GM21717 (cell line): ENCODE data around the gene ZNF710.

Experiments
- ATAC-seq: cut with Tn5 transposase; IDR thresholded peaks from one replicate; pipeline ENCODE4 v1.9.1; 2021; ENCODE audit warnings: mild to moderate bottlenecking, moderate library complexity; ENCODE audit not compliant: unreplicated experiment

Gene ZNF710

DNA sequence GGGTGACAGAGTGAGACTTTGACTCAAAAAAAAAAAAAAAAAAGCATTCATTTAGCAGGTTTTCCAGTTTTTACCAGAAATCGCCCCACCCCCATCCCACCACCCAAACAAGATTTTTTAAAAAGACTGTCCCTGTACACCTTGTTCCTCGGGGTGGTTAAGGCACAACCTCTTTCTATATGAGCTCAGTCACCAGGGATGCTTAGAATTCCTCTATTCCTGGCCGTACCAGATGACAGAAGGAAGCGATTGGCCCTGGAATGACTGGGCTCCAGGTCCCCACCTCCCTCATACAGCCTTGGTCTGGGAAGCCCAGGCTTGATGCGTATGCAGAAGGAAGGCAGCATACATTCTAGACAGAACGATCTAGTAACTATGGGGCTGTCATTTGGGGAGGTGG, 75.6 kb downstream of the ZNF710 start:
- ATAC-seq, result no peak

DNA sequence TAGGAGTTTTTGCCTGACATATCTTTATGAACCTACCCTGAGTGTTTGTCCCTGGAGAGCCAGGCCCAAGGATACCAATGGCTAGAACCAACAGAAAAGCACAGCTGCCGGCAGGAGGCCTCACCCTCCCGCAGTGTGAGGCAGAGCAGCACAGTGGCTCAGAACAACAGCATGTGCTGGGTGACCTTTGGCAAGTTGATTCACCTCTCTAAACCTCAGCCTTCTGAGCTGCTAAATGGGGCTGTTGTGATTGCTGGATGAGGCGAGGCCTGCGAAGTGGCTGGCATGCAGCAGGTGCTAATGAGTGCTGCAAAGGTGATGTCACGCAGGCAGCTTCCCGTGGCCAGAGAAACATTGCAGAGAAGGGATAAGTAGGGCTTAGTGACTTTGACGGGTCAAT, 77.8 kb downstream of the ZNF710 start:
- no peak for ATAC-seq

DNA sequence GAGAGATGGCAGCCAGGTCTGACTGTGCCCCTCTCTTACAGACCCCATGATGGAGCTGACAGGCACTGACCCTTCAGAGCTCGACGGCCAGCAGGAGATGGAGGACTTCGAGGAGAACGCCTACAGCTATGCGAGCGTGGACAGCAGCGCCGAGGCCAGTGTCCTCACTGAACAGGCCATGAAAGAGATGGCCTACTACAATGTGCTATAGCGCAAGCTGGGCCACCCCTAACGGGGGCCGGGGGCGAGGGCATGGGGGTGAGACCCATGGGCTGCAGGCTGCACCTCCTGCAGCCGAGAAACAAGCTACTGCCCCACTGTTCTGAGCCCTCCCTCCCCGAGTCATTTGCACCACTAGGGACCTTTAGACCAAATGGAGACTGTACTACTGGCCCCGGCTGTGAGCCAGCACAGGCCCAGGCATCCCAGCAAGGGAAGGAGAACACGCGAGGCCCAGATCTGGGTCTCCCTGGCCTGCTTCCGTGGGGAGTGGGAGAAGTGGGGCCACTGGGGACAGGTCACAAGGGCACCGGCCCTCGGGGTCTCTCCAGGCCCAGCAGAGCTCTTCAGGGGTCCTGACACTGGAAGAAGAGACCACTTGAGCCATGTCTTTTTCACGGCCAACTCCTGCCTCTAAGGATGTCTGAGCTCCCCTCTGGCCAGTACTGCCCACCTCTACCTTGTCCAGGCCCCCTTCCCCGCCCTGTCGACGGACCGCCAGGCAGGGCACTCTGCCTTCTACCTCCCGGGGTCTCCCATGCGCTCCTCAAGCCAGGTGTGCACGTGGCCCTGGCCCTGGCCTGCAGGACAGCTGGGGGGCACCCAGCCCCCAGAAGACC, 78.7 kb downstream of the ZNF710 start:
- no peak for ATAC-seq

DNA sequence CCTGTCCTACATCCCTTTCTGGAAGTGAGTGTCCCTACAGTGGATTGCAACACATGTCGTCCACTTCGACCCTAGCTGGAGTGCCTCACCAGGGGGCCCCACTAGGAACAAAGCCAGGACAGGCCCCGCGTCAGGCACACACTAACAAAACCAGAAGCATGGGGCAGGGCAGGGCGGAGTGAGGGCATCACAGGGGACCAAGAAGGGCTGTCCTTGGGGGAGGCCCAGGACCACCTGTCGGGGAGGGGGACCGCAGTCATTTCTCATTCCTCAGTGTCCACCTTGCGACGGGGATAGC, 79.3 kb downstream of the ZNF710 start:
- ATAC-seq, result no peak

DNA sequence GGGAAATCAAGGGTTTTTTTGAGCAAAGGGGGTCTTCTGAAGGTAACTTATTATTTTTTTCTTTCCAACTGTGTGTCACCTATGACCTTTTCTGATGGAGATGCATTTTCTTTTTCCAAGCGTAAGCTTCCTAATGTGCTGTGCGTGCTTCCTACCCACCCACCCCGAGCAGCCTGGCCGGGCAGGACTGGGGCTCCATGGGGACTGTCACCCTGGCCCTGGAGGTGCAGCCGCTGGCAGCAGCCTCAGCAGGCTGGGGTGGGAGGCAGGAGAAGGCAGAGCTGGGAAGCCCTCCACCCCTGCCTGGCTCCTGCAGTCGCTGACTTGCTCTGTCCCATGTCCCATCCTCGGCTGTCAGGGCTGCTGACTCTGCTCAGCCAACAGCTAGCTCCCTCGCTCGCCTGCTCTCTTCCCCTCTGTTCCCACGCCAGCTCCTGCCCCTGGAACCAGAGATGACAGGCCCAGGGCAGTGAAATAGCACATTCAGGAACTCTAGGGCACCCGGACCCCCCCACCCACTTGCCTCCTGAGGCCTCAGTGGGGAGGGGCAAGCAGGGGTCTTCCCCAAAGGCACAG, 79.8 kb downstream of the ZNF710 start:
- ATAC-seq, result no peak

DNA sequence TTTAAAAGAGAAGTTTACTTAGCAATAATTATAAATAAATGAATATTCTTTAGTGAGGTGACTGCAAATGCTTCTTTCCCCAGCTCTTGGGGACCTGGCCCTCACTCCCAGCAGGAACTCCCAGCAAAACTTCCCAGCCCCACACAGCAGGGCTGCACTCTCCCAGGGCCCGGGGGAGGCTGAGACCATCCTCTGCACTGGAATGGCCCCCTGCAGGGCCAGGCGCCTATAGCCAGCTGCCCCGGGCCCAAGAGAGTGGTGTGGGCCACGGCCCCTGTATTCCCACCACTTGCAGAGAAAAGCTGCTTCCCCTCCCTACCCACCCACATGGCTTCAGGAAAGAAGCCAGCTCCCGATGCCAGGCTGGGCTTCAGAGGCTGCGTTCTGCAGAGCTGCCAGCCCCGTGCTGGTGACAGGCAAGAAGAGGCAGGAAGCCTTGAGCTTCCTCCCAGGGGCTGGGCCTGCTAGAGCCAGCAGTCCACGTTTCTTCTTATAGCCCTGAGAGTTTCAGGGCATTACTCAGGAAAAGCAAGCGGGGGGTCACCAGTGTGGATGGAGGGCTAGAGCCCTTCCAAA, 81.1 kb downstream of the ZNF710 start:
- no peak for ATAC-seq

DNA sequence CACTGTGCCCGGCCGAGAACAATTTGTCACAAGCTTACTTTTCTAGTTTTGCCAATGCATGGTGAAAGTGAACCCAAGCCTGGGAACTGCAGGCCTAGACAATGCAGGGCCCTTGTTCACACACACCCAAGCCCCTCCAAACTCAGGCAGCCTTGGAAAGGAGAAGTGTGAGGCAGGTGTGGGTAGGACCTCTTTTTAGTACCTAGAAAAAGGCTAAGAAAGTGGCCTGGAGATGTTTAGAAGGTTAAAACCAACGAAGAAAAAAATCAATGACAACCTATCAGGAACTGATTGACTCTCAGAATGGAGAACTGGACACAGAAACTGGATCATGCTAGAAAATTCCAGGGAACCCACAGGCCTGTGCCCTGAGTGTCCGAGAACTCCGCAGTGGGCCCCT, 82.3 kb downstream of the ZNF710 start:
- ATAC-seq, result no peak

DNA sequence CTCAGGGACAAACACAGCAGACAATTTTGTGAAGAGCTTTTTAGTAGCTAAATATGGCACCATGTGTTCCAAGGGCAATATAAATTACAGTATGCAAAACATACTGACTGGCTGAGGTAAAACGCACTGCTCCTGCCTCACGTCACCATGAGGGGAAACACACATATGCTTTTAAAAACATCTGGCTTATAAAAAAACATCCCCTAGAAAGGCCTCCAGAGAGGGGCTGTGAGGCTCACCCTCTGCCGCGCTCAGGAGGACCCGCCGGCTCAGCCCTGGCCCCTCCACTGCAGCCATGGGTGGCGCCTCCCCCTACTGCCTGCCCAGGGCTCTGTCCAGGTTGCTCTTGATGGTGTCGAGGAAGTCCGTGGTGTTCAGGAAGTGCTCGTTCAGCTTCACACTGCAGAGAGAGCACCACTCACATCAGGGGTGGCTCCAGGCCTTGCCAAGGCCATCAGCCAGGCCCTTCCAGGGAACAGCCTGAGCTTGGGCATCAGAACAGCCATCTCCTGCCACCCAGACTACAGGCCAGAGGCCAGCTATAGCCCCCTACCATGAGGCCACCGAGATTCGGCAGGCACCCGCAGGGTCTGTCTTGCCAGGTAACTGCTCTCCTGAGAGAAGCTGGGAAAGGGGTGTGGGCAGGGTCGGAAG, 83.0 kb downstream of the ZNF710 start:
- ATAC-seq, result no peak

DNA sequence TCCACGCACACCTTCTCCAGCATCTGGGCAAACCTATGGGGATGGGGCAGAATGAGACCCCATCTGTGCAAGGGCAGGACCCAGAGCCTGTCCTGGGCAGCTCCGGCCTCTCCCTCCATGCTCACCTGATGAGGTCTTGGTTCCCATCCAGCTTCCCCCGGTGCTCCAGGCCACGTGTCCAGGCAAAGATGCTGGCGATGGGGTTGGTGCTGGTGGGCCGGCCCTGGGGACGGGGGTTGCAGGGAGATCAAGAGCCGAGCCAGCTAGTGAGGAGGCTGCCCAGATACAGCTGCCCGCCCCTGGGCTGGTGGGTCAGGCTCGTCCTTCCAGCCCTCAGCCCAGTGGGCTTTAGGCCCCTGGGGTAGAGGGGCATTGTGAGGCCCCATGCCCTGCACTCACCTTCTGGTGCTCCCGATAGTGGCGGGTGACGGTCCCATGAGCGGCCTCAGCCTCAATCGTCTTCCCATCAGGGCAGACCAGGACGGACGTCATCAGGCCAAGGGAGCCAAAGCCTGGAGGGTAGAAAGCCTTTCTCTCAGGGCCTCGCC, 83.8 kb downstream of the ZNF710 start:
- no peak for ATAC-seq

DNA sequence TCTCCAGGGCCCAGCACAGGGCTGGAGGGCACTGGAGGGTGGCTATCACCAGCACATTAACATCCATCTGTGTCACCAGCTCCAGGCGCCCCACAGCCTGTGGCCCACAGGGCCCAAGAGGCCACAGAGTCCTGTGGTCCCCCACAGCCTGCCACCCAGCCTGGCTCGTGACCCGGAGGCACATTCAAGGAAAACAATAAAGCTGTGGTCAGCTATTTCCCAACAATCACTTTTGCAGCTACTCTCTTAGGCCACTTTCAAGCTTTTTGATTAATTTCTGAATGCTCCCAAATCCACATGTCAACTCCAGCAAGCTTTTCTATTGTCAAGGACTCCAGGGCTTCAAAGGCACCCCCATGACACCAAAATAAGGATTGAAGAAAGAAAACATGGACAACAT, 84.4 kb downstream of the ZNF710 start:
- ATAC-seq, result no peak

DNA sequence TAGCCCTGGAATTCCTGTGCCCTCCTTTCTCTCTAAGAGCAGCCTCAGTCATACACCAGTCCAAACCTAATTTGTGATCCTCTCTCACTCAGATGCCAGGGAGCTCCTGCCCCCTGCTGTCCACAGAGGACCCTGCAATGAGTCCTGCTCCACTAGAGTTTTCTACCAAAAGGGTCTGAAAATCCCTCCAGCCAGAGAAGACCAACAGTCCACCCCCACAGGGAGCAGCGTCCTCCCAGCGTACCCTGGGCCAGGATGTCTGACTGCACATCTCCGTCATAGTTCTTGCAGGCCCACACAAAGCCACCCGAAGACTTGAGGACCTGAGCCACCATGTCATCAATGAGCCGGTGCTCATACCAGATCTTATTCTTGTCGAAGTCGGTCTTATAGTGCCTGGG, 85.7 kb downstream of the ZNF710 start:
- ATAC-seq, result no peak

DNA sequence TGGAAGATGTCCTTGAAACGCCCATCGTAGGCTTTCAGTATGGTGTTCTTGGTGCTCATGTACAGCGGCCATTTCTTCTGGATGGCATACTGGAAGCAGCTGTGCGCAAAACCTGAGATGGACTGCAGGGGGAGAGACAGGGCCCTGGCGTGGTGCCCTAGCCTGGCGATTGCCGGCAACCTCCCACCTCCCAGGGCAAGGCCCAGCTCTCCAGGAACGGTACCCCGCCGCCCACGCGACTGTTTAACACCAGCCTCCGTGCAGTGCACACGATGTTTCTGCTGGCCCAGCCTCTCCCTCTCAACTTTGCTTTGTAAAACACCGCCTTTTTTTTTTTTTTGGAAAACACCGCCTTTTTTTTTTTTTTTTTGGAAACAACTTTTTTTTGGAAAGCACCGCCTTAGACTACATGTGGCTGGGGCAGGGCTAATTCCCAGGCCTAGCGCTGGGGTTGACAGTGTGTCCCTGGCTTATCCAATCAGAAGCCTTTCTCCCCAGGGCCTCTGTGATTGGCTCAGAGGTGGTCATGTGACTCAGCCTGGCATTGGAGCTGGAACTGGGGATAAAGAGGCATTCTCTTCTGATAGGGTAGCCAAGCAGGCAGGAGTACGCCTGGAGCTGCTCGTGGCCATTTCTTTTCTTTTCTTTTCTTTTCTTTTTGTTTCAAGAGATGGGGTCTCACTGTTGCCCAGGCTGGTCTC, 86.5 kb downstream of the ZNF710 start:
- no peak for ATAC-seq

DNA sequence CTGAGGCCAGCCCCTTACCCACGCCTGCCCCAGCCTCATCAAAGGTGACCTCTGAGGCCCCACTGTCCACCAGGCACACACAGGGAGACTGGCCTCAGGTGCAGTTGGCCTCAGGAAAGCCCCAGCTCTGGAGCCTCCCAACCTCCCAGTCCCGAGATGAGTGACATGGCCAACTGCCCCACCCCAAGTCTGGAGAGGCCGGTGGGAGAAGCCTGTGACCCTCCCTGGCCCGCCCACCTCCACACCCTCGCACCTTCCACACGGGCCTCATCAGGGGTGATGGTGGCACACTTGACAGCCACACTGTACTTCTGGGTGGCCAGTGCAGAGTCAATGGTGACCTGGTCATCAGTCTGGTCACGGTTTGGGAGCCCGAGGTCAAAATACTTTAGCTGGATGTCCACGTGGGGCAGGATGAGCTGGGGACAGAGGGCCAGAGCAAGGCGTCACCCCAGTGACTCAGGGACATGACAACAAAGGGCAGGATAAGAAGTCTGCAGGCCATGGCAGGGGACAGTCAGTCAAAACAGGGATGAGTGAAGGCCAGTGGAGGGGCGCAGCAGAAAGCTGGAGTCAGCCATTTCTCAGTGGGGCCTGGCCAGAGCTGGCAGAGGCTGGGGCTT, 89.2 kb downstream of the ZNF710 start:
- ATAC-seq, result no peak

DNA sequence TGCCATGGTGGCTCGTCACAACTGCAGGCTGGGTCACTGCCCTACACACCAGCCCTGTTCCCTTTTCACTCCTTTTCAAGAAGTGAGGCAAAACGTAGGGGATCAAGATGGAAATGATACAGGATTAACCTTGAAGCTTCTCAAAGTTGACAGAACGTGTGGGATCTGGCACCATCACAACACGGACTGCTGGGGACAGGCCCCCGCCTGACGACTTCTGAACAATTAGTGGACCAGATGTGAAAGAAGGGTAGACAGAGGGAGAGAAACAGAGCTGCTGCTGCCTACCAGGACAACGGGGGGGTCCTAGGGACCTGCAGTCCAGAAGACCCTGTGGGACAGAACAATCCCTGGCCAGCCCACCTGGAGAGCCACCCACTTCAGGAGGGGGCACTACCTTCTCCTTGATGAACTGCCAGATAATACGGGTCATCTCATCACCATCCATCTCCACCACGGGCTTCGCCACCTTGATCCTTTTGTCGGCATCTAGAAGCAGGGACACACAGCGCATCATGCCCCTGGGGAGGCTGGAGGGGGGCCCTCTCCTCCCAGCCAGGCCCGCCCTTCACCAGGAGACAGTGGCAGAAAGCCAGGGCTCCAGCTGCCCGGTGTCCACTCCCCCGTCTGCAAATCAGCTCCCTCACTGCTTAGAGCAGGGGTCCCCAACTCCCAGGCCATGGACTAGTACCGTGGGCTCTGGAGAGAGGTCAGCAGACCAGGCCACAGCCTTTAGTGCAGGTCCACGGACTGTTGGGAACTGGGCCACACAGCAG, 90.2 kb downstream of the ZNF710 start:
- ATAC-seq, result no peak

DNA sequence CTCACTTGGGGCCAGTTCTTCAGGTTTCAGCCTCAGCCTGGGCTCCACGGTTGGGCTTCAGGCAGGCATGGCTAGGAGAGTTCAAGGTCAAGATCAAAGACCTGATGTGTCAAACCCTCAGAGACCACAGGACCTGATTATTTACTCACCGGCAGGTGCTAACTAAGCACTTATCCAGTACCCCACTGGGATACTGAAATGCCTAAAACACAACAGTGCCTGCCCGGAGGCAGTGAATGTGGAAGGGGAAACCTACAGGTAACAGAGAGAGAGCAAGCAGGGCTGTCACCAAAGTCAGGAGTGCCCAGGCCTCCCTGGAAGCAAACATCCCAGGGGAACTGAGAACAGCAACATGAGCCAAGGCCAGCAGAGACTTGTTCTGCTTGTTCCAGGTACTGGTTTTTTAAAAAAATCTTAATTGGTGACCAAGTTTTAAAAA, 94.4 kb downstream of the ZNF710 start:
- no peak for ATAC-seq

DNA sequence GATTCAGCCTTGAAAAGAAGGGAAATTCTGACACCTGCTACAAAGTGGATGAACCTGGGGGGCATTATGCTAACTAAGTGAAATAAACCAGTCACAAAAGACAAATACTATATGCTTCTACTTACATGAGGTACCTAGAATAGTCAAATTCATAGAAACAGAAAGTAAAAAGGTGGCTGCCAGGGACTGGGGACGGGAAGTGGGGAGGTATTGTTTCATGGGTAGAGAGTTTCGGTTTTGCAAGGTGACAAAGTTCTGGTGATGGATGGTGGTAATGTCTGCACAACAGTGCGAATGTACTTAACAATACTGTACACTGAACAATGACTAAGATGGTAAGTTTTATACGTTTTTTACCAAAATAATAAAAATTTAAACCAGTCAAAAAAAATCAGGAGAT, 96.4 kb downstream of the ZNF710 start:
- peak; percentile 57 for ATAC-seq

DNA sequence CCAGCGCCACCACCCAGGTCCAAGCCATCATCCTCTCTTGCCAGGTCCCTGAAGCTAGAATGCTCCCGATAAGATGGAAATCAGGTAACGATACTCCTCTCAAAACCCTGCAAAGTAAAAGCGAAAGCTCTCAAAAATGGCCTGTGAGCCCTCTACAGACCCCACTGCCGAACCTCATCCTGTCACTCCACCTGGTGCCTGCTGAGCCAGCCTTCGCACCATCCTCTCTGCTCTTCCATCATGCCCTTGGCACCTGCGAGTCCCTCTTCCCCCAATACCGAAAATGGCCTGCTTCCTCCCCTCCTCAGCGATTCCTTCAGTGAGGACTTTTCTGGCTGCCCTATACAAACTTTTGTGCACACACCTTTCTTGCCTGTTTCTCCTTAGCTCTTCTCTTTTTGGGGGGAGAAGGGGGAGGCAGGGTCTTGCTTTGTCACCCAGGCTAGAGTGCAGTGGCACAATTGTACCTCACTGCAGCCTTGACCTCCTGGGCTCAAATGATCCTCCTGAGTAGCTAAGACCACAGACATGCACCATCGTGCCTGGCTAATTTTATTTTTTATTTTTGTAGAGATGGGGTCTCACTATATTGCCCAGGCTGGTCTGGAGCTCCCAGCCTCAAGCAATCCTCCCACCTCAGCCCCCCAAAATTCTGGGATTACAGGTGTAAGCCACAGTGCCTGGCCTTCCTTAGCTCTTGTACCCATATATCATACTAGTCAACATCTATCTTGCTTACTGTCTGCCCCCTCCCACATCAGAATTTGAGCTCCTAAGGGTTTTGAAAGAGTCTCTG, 98.1 kb downstream of the ZNF710 start:
- no peak for ATAC-seq

DNA sequence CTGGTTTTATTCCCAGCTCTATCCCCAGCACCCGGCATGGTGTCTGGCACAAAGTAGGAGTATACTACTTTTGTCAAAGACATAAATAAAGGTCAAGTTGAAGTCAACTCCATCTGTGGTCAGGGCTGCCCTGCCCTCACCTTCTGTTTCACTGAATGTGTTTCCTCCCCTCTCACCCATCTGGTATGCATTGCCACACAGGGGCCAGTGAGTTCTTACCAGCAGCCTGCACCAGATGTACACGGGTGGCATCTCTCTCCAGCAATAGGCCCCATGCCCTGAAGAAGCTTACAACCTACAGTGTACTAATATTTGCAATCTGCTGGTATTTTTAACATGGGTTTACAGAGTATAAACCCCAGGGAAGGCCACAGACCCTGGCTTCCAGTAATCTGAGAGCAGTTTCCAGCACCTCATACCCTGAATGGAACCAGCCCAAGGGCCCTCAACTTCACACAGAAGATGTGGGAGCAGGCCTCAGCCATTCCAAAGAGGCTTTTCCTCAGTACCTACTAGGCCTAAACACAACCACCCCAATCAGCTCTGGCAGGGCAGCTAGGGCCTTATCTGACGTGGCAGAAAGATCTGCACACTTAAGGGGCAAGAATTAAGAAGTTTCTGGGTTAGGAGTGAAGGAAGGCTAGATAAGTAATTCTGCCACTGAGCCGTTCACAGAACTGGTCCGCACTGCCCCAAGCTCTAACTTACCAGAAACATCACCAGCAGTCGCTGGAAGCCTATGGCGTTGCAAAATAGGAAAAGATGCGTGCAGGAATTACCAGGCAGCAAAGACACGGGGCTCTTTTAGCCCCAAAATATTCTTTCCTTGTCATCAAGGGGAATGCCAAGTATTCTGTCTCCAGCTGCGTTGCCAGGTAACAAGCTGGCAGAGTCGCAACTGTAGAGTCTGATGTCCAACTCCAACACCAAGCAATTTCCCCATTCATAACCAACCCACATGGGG, 99.0 kb downstream of the ZNF710 start:
- no peak for ATAC-seq
